ENCODE measurements around the gene SPRY1. TPM values are rescaled to one million over a fixed set of nuclear protein-coding genes. Genes with fewer than 3 reads are reported as not detected.

SPRY1 gene
- total RNA-seq, 1 experiment from 2014 or later: 38.5 TPM

DNA sequence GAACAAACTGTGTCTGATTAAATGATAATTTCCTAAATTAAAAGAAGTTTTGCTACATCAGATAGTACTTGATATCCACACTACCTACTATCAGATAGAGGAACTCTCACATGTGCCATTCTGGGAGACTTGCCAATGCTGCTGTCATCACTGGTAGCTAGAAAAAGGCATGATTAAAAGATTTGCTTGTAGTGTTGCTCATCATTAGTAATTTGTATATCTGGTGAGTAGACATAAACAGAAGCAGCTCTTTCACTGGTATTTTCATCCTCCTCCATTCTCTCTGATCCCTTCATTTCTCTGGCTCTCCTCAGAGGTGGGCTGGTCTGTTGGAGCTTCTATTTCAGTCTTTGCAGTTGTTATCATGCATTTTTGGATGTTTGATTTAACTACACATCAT, 56.0 kb downstream of the SPRY1 start:
- CTCF ChIA-PET: no interaction called here
- no TSS peak for BruUV-seq (replicated peaks)
- peaks cover 14% of the 10 kb centered on the region for H3K4me1 Mint-ChIP-seq (ENCODE audit: low read depth, unreplicated experiment)
- no peaks in the 10 kb centered on the region for H3K27me3 Mint-ChIP-seq (ENCODE audit: unreplicated experiment)
- DNase-seq: no peak
- H3K36me3 Mint-ChIP-seq (ENCODE audit: insufficient read depth, unreplicated experiment): no peaks in the 10 kb centered on the region
- TF ChIP-seq CTCF (IDR thresholded peaks at IDR 0.05; ENCODE audit: unreplicated experiment): no peak
- H3K9me3 Mint-ChIP-seq (ENCODE audit: low read depth, unreplicated experiment): no peaks in the 10 kb centered on the region
- H3K27ac Mint-ChIP-seq (ENCODE audit: unreplicated experiment): no peak overlapping the region
- intact Hi-C loops (cut with micrococcal nuclease; ENCODE audit: unreplicated experiment): no loop called here
- H3K4me3 Mint-ChIP-seq (ENCODE audit: low read depth, unreplicated experiment): no peak overlapping the region

- DNase-seq: no peak
- BruUV-seq (replicated peaks): no TSS peak
- intact Hi-C loops (cut with micrococcal nuclease; ENCODE audit: unreplicated experiment): no loop called here
- TF ChIP-seq CTCF (IDR thresholded peaks at IDR 0.05; ENCODE audit: unreplicated experiment): no peak
- Mint-ChIP-seq H3K4me1 (ENCODE audit: low read depth, unreplicated experiment) (peaks cover 14% of the 10 kb centered on the region), H3K4me3 (ENCODE audit: low read depth, unreplicated experiment) (no peak overlapping the region), H3K27ac (ENCODE audit: unreplicated experiment) (no peak overlapping the region), H3K27me3 (ENCODE audit: unreplicated experiment) (no peaks in the 10 kb centered on the region), H3K9me3 (ENCODE audit: low read depth, unreplicated experiment) (no peaks in the 10 kb centered on the region), H3K36me3 (ENCODE audit: insufficient read depth, unreplicated experiment) (no peaks in the 10 kb centered on the region)
- CTCF ChIA-PET: no interaction called here
Measured at GRCh38 chr4:123453061-123453680, 56.6 kb downstream of the SPRY1 start.

All from Calu3 (cell line).